HFFc6 (cell line): ENCODE measurements around the gene CHST11. TPM values are rescaled to one million over a fixed set of nuclear protein-coding genes. Genes with fewer than 3 reads are reported as not detected.

Experiments
- DNase-seq: peaks from one replicate; pipeline ENCODE4 v3.0.0-alpha.2; 2018
- H3K27ac Mint-ChIP-seq: 2 replicates; pipeline ENCODE4 v1.8.0; 2020; ENCODE audit warnings: mild to moderate bottlenecking, mixed read lengths
- H3K27me3 Mint-ChIP-seq: 2 replicates; pipeline ENCODE4 v1.8.0; 2021; ENCODE audit warnings: mild to moderate bottlenecking, moderate library complexity, mixed read lengths; ENCODE audit not compliant: insufficient read depth
- H3K36me3 Mint-ChIP-seq: 2 replicates; pipeline ENCODE4 v1.8.0; 2021; ENCODE audit warnings: low read depth, mixed read lengths
- H3K4me1 Mint-ChIP-seq: 2 replicates; pipeline ENCODE4 v1.8.0; 2020; ENCODE audit warnings: low read depth, mixed read lengths
- H3K4me3 Mint-ChIP-seq: 2 replicates; pipeline ENCODE4 v1.8.0; 2020; ENCODE audit warnings: mild to moderate bottlenecking, moderate library complexity, mixed read lengths
- H3K9me3 Mint-ChIP-seq: 2 replicates; pipeline ENCODE4 v1.8.0; 2020; ENCODE audit warnings: mild to moderate bottlenecking, mixed read lengths
- total RNA-seq, 6 experiments: library from RNA; stranded (reverse); fragmentation: NEBNext Ultra II Directional; extraction: Animal tissue kit (Norgen Biotek cat#: 25700); gene quantifications; 2 replicates in 1 of 6; 3 replicates in 5 of 6; pipeline ENCODE4 v1.2.3, GENCODE V29; 2021
- TF ChIP-seq, protein P1 (sequence below): fragments of 200-600 bp; sonication (generic); IDR thresholded peaks from 2 replicates; pipeline ENCODE4 v1.5.0; 2021; ENCODE audit warnings: antibody characterized with exemption, mild to moderate bottlenecking

The CHST11 gene
- total RNA-seq, 6 experiments from 2014 or later: 2.4 to 4.3 (median 3.8) TPM

DNA sequence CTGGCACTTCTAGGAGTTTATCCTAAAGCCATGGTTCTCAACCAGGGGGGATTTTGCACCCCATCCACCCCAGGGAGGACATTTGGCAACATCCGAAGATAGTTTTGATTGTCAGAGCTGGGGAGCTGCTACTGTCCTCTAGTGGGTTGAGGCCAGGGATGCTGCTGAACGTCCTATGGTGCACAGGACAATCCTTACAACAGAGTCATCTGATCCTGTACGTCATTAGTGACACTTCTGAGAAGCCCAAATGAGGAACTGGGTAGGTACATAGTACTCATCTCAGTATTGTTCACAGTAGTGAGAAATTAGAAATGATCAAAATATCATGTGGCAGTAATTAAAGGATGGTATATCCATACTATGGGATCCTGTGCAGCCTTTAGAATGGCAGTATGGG, 185.1 kb downstream of the CHST11 start:
- no peaks in the 10 kb centered on the region for H3K36me3 Mint-ChIP-seq
- no peaks in the 10 kb centered on the region for H3K9me3 Mint-ChIP-seq
- H3K27ac Mint-ChIP-seq: no peak overlapping the region
- TF ChIP-seq, protein P1, sequence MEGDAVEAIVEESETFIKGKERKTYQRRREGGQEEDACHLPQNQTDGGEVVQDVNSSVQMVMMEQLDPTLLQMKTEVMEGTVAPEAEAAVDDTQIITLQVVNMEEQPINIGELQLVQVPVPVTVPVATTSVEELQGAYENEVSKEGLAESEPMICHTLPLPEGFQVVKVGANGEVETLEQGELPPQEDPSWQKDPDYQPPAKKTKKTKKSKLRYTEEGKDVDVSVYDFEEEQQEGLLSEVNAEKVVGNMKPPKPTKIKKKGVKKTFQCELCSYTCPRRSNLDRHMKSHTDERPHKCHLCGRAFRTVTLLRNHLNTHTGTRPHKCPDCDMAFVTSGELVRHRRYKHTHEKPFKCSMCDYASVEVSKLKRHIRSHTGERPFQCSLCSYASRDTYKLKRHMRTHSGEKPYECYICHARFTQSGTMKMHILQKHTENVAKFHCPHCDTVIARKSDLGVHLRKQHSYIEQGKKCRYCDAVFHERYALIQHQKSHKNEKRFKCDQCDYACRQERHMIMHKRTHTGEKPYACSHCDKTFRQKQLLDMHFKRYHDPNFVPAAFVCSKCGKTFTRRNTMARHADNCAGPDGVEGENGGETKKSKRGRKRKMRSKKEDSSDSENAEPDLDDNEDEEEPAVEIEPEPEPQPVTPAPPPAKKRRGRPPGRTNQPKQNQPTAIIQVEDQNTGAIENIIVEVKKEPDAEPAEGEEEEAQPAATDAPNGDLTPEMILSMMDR: no peak
- peaks cover 12% of the 10 kb centered on the region; the same call in 1 of the 2 replicates for H3K27me3 Mint-ChIP-seq
- DNase-seq: no peak
- no peak overlapping the region for H3K4me3 Mint-ChIP-seq
- no peaks in the 10 kb centered on the region for H3K4me1 Mint-ChIP-seq

DNA sequence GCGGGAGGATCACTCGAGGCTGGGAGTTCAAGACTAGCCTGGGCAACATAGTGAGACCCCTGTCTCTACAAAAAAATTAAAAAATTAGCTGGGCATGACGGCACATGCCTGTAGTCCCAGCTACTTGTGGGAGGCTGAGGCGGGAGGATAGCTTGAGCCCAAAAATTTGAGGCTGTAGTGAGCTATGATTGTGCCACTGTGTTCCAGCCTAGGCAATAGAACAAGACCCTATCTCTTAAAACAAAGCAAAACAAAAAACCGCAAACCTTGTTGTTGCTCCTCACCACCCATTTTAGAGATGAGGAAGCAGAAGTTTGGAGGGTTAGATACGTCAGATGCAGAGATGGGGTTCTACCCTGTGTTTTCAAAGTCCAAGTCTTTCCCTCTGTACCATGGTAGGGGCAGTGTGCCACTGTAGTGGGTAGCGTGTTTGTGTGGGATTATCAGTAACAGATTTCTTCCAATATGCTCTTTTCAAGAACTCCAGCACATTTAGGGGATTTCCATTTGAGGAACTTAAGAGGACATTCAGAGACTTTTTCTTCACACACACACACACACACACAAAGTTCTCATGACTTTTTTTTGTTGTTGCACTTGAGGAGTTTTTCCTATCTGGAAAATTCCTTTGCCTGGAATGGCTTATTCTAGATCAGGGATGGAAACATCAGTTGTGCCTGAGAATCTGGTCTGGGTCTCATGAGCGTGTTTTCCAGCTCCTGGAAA, 186.5 kb downstream of the CHST11 start:
- Mint-ChIP-seq H3K36me3 (peaks cover 5% of the 10 kb centered on the region; the same call in 1 of the 2 replicates), H3K9me3 (no peaks in the 10 kb centered on the region), H3K27ac (no peak overlapping the region), H3K4me3 (no peak overlapping the region), H3K4me1 (no peaks in the 10 kb centered on the region), H3K27me3 (peaks cover 8% of the 10 kb centered on the region; the same call in 1 of the 2 replicates)
- TF ChIP-seq, protein P1: no peak
- DNase-seq: no peak

DNA sequence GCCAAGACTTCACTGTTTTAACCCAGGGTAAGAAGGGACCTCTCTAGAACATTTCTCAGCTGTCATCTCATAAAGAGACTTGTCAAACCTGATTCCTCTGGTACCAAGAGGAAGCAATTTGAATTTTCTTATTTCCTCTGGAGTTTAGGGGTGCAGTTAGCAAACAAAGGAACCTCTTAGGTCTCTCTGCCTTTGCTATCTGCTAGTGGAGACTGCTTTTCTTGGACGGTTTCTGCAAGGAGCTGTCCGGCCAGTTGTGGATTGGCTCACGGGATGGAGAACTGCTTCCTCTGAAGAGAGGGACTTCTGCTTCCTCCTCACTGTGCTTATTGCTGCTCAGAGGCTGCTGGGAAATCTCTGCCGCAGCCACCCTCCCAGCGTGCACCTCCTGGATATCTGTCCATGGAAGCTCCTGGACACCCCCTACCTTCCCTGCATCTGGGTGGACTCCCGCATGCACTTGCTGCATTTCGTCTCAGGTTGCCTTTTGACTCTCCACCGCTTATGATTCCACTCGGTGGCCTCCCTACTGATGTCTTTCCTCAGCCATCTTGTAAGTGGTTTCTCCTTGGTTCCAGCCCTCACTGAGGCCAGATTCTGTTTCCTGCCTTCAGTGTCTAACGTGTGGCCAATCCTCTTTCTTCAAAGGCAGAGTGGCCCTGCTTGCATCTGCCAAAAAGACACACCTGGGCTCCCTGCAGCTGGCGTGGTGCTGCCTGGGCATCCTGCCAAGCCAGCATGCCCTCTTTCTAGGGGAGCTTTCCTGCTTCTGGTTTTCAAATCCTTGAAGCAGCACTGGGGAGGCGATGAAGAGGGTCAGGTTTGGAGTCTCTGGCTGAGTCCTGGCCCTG, 187.3 kb downstream of the CHST11 start:
- Mint-ChIP-seq H3K9me3 (no peaks in the 10 kb centered on the region), H3K27ac (no peak overlapping the region), H3K4me3 (no peak overlapping the region), H3K36me3 (peaks cover 5% of the 10 kb centered on the region; the same call in 1 of the 2 replicates), H3K4me1 (no peaks in the 10 kb centered on the region), H3K27me3 (peaks cover 8% of the 10 kb centered on the region)
- no peak for DNase-seq
- TF ChIP-seq, protein P1: no peak

DNA sequence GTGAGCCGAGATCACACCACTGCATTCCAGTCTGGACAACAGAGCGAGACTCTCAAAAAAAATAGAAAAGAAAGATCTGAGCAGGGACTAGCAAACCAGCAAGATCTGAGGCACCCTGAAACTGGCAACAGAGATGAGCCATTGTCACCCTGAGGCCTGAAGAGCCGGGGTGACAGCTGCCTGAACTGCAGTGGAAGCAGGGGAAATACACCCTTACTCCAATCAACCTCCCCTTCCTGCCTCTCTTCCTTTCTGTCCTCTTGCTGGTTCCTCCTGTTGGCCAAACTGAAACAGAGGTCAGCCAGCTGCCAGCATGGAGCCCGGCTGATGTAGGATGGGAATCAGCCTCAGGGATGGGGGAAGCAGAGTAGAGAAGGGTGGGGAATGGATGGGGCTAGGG, 192.0 kb downstream of the CHST11 start:
- H3K27me3 Mint-ChIP-seq: peaks cover 11% of the 10 kb centered on the region
- H3K4me3 Mint-ChIP-seq: no peak overlapping the region
- H3K9me3 Mint-ChIP-seq: no peaks in the 10 kb centered on the region
- peaks cover 5% of the 10 kb centered on the region; the same call in 1 of the 2 replicates for H3K36me3 Mint-ChIP-seq
- H3K27ac Mint-ChIP-seq: no peak overlapping the region
- TF ChIP-seq, protein P1: no peak
- no peak for DNase-seq
- no peaks in the 10 kb centered on the region for H3K4me1 Mint-ChIP-seq

DNA sequence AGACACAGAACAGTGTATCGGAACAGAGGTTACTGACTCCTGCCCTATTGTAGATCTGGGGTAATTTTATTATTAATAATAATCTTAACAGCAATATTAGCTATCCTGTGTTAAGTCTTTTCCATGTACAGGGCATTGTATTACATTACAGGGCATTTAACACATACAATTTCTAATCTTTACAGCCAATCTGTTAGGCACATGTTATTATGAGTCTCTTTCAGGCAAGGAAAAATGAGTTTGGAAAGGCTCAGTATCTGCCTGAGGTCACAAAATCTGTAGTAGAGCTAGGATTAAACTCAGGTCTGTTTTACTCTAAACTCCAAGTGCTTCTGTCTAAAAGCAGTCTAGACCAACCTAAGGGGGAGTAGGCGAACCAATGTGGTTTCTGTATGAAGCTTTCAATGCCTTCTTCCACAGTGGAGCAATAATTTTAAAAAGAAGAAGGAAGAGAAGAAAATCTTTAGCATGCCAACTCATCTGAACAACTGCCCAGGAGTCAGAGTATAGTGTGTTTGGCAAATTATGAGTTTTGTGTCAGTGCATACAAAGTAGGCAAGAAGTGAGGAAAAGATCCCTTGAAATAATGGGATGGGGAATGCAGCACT, 192.6 kb downstream of the CHST11 start:
- H3K9me3 Mint-ChIP-seq: no peaks in the 10 kb centered on the region
- DNase-seq: no peak
- TF ChIP-seq, protein P1: no peak
- H3K4me1 Mint-ChIP-seq: no peaks in the 10 kb centered on the region
- no peak overlapping the region for H3K27ac Mint-ChIP-seq
- H3K36me3 Mint-ChIP-seq: peaks cover 5% of the 10 kb centered on the region; the same call in 1 of the 2 replicates
- no peak overlapping the region for H3K4me3 Mint-ChIP-seq
- H3K27me3 Mint-ChIP-seq: peaks cover 10% of the 10 kb centered on the region
